K562 (cell line): ENCODE data around the gene GZMM. TPM values are rescaled to one million over a fixed set of nuclear protein-coding genes. Genes with fewer than 3 reads are reported as not detected.
A peak's percentile ranks its signal among the peaks of the same experiment; 100 is the strongest.

Experiments used
- BRF1 ChIP-seq: IDR thresholded peaks from 3 replicates; pipeline ENCODE4 v1.6.1; 2011; ENCODE audit warnings: borderline replicate concordance, mild to moderate bottlenecking; ENCODE audit not compliant: insufficient read length; ENCODE audit errors: extremely low read depth
- CXXC5 ChIP-seq: fragments of 250-450 bp; sonication (Bioruptor Pico); IDR thresholded peaks from 2 replicates; pipeline ENCODE4 v1.8.0; 2022; ENCODE audit warnings: inconsistent platforms, mild to moderate bottlenecking, moderate library complexity
- DIDO1 ChIP-seq: fragments of 450-650 bp; IDR thresholded peaks from 2 replicates; pipeline ENCODE4 v1.6.1; 2016; ENCODE audit warnings: low read depth, missing biosample characterization, missing genetic modification characterization
- DNMT1 ChIP-seq: fragments of 450-650 bp; IDR thresholded peaks from 2 replicates; pipeline ENCODE4 v1.6.1; 2016; ENCODE audit warnings: antibody characterized with exemption, mild to moderate bottlenecking
- HDAC8 ChIP-seq: fragments of 450-650 bp; IDR thresholded peaks from 2 replicates; pipeline ENCODE4 v1.6.1; 2016; ENCODE audit warnings: mild to moderate bottlenecking, missing genetic modification characterization, moderate library complexity, missing compliant biosample characterization
- KAT8 ChIP-seq: fragments of 450-650 bp; IDR thresholded peaks from 2 replicates; pipeline ENCODE4 v1.6.1; 2016; ENCODE audit warnings: low read depth, mild to moderate bottlenecking
- MEIS2 ChIP-seq: fragments of 450-650 bp; IDR thresholded peaks from 2 replicates; pipeline ENCODE4 v1.6.1; 2014; ENCODE audit warnings: mild to moderate bottlenecking; ENCODE audit not compliant: partially characterized antibody
- NCOA1 ChIP-seq: fragments of 450-650 bp; IDR thresholded peaks from 2 replicates; pipeline ENCODE4 v1.6.1; 2016; ENCODE audit warnings: low read depth
- NR4A1 ChIP-seq, 2 experiments: fragments of 250-450 bp in 1 of 2; fragments of 450-650 bp in 1 of 2; sonication (Bioruptor Pico) in 1 of 2; IDR thresholded peaks; 2 replicates each; pipeline versions ENCODE4 v1.4.0 to v1.6.1; 2016 to 2020; ENCODE audit warnings: mild to moderate bottlenecking in 2 of 2, missing compliant biosample characterization in 1 of 2, missing genetic modification characterization in 1 of 2, moderate library complexity in 1 of 2
- POLR2G ChIP-seq: fragments of 200-400 bp; formaldehyde crosslinking; IDR thresholded peaks from 2 replicates; pipeline ENCODE4 v1.6.1; 2017; ENCODE audit warnings: low read depth, mild to moderate bottlenecking, antibody characterized with exemption, low read length, moderate library complexity
- POLR2H ChIP-seq: IDR thresholded peaks from 2 replicates; pipeline ENCODE4 v1.6.1; 2016; ENCODE audit warnings: missing genetic modification characterization, low read depth, mild to moderate bottlenecking, control low read depth, missing compliant biosample characterization, moderate library complexity
- SMAD1 ChIP-seq: fragments of 150-350 bp; IDR thresholded peaks from 2 replicates; pipeline ENCODE4 v1.6.1; 2014; ENCODE audit warnings: low read length, low read depth; ENCODE audit not compliant: partially characterized antibody
- STAT5B ChIP-seq: fragments of 250-450 bp; sonication (Bioruptor Pico); IDR thresholded peaks from 2 replicates; pipeline ENCODE4 v1.8.0; 2021; ENCODE audit warnings: mild to moderate bottlenecking, inconsistent platforms
- TGIF2 ChIP-seq: sonication (generic); formaldehyde crosslinking; IDR thresholded peaks from 2 replicates; pipeline ENCODE4 v1.8.1; 2022; ENCODE audit warnings: mild to moderate bottlenecking, missing genetic modification reagents, moderate library complexity
- U2AF1 ChIP-seq: fragments of 200-400 bp; formaldehyde crosslinking; optimal IDR thresholded peaks from 2 replicates; pipeline ENCODE3; 2017; ENCODE audit warnings: mild to moderate bottlenecking, low read depth, low read length, moderate library complexity
- ZBTB7A ChIP-seq: IDR thresholded peaks from 2 replicates; pipeline ENCODE4 v1.6.1; 2011; ENCODE audit warnings: low read depth, mild to moderate bottlenecking, low read length, moderate library complexity, borderline replicate concordance; ENCODE audit not compliant: control insufficient read depth
- ZEB2 ChIP-seq: fragments of 450-650 bp; IDR thresholded peaks from 2 replicates; pipeline ENCODE4 v1.6.1; 2016
- ZNF146 ChIP-seq: IDR thresholded peaks from one replicate; pipeline ENCODE4 v1.6.1; 2018; ENCODE audit warnings: missing compliant biosample characterization; ENCODE audit not compliant: unreplicated experiment
- ZNF217 ChIP-seq: sonication (generic); formaldehyde crosslinking; IDR thresholded peaks from 2 replicates; pipeline ENCODE4 v1.8.0; 2022; ENCODE audit warnings: mild to moderate bottlenecking, missing genetic modification reagents
- ZNF384 ChIP-seq: IDR thresholded peaks from 2 replicates; pipeline ENCODE4 v1.6.1; 2012; ENCODE audit warnings: low read depth, low read length, improper control_type of control experiment
- polyA plus RNA-seq, 8 experiments: library from polyadenylated mRNA; depleted of rRNA in 4 of 8; stranded (reverse) in 5 of 8; unstranded in 3 of 8; fragments of >200 nt; fragmentation: Nextera tagmentation in 2 of 8; fragmentation: Illumina TruSeq in 1 of 8; extraction: Ambion mirVana in 2 of 8; extraction: Trizol in 1 of 8; gene quantifications; 2 replicates each; pipeline versions ENCODE4 v1.2.1 to v1.2.3, GENCODE V29; 2011 to 2014; ENCODE audit warnings: inconsistent platforms in 1 of 8, missing spikeins in 1 of 8
- total RNA-seq, 7 experiments: library from RNA; depleted of rRNA in 6 of 7; stranded (reverse); fragments of >200 nt in 6 of 7; fragmentation: Illumina TruSeq in 2 of 7; extraction: Trizol in 2 of 7; gene quantifications; 2 replicates each; pipeline versions ENCODE4 v1.2.1 to v1.2.3, GENCODE V29; 2011 to 2021; ENCODE audit warnings: low replicate concordance in 1 of 7
- TF ChIP-seq, protein P1 (sequence below): fragments of 200-800 bp; sonication (Bioruptor generic); IDR thresholded peaks from 2 replicates; pipeline ENCODE4 v1.6.1; 2017; ENCODE audit warnings: missing genetic modification characterization, missing compliant biosample characterization
- TF ChIP-seq, protein P2 (sequence below): IDR thresholded peaks from 2 replicates; pipeline ENCODE4 v1.6.1; 2011; ENCODE audit warnings: borderline replicate concordance, low read depth, mild to moderate bottlenecking, moderate library complexity, low read length; ENCODE audit not compliant: insufficient read depth, poor library complexity, severe bottlenecking
- TF ChIP-seq, protein P3 (sequence below): fragments of 450-650 bp; IDR thresholded peaks from one replicate; pipeline ENCODE4 v1.6.1; 2018; ENCODE audit warnings: mild to moderate bottlenecking, moderate library complexity; ENCODE audit not compliant: partially characterized antibody

The GZMM gene
- total and polyA plus RNA-seq, 9 of the 15 experiments (the other 6 are each of a cell fraction or from before 2014, with no cell fraction given) = 0.08 to 2.6 (median 0.70) TPM; not detected in 2

DNA sequence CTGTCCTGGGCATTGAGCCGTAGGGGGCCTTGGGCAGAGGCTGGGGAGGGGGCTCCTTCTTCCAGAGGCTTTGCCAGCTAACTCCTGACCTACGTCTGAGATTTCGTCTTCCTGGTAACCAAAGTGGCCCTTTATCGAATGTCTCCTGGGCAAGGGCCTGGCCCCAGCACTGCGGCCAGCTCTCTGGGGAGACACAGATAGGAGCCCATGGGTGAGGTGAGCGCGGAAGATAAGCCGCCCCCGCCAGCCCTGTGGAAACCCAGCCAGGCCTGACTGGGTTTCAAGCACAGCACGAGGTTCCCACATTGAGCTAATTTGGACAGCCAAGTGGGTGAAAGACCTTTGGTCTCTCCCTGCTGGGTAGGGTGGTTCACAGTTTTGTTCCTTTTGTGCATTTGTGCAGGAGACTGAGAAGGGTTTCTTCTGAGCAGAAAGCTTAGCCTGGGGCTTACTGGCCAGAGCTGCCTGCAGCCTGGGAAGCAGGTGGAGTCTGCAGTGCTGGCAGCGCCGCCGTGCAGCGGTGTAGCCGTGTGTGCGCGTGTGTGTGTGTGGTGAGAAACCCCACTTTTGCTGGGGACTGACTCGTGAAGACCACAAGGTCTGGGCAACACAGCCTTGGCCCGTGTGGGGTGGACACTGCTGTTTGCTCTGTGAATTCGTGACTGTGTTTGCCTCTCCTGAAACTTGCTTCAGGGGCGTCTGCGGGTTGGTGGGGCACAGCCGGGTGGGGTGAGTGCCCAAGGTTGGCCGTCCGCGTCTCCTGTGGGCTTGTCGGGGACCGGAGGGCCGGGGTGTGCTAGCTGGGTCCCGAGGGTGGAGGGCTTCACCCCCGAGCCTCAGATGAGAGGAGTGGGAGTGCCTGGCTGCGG lies 31.0 kb downstream of the GZMM start (continued):
- TF ChIP-seq DNMT1 = no peak
- TF ChIP-seq ZEB2 = peak; percentile 55; the same call in 1 of the 2 replicates
- no peak for TF ChIP-seq BRF1
- TF ChIP-seq NCOA1 = peak; percentile 86; the same call in 1 of the 2 replicates
- TF ChIP-seq, protein P1, sequence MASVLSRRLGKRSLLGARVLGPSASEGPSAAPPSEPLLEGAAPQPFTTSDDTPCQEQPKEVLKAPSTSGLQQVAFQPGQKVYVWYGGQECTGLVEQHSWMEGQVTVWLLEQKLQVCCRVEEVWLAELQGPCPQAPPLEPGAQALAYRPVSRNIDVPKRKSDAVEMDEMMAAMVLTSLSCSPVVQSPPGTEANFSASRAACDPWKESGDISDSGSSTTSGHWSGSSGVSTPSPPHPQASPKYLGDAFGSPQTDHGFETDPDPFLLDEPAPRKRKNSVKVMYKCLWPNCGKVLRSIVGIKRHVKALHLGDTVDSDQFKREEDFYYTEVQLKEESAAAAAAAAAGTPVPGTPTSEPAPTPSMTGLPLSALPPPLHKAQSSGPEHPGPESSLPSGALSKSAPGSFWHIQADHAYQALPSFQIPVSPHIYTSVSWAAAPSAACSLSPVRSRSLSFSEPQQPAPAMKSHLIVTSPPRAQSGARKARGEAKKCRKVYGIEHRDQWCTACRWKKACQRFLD (CRISPR knock-in tag) = peak; percentile 95
- TF ChIP-seq, protein P2, sequence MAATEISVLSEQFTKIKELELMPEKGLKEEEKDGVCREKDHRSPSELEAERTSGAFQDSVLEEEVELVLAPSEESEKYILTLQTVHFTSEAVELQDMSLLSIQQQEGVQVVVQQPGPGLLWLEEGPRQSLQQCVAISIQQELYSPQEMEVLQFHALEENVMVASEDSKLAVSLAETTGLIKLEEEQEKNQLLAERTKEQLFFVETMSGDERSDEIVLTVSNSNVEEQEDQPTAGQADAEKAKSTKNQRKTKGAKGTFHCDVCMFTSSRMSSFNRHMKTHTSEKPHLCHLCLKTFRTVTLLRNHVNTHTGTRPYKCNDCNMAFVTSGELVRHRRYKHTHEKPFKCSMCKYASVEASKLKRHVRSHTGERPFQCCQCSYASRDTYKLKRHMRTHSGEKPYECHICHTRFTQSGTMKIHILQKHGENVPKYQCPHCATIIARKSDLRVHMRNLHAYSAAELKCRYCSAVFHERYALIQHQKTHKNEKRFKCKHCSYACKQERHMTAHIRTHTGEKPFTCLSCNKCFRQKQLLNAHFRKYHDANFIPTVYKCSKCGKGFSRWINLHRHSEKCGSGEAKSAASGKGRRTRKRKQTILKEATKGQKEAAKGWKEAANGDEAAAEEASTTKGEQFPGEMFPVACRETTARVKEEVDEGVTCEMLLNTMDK = no peak
- TF ChIP-seq DIDO1 (tag) = no peak
- no peak for TF ChIP-seq ZNF217 (CRISPR knock-in tag)
- TF ChIP-seq TGIF2 (CRISPR knock-in tag) = no peak
- TF ChIP-seq ZNF384 = peak; percentile 7; the same call in 1 of the 2 replicates
- TF ChIP-seq KAT8 = no peak
- TF ChIP-seq POLR2G = peak; percentile 8; the same call in 1 of the 2 replicates
- TF ChIP-seq ZNF146 (CRISPR knock-in tag) = no peak
- TF ChIP-seq MEIS2 = peak; percentile 5
- no peak for TF ChIP-seq U2AF1
- TF ChIP-seq, protein P3, sequence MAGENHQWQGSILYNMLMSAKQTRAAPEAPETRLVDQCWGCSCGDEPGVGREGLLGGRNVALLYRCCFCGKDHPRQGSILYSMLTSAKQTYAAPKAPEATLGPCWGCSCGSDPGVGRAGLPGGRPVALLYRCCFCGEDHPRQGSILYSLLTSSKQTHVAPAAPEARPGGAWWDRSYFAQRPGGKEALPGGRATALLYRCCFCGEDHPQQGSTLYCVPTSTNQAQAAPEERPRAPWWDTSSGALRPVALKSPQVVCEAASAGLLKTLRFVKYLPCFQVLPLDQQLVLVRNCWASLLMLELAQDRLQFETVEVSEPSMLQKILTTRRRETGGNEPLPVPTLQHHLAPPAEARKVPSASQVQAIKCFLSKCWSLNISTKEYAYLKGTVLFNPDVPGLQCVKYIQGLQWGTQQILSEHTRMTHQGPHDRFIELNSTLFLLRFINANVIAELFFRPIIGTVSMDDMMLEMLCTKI = no peak
- TF ChIP-seq STAT5B (CRISPR knock-in tag) = no peak
- TF ChIP-seq POLR2H (tag) = no peak
- peak; percentile 61; the same call in 1 of the 2 replicates for TF ChIP-seq ZBTB7A
- no peak for TF ChIP-seq NR4A1 (CRISPR knock-in tag; IDR thresholded peaks at IDR 0.05)
- peak; percentile 85 for TF ChIP-seq NR4A1 (tag; IDR thresholded peaks at IDR 0.05)
- peak; percentile 96 for TF ChIP-seq CXXC5
- TF ChIP-seq HDAC8 (tag) = no peak
- peak; percentile 88 for TF ChIP-seq SMAD1
